Prostate gland (tissue), 2 donors: ENCODE measurements around the gene ASCL2. TPM values are rescaled to one million over a fixed set of nuclear protein-coding genes. Genes with fewer than 3 reads are reported as not detected.

Experiments
- DNase-seq: peaks from one replicate; pipeline ENCODE4 v3.0.0-alpha.2; 2019; ENCODE audit warnings: low spot score
- H3K27ac ChIP-seq, 2 donors: fragments of 200-600 bp; sonication (generic); 2 replicates each; pipeline ENCODE4 v1.5.1; 2017 to 2019
- H3K27me3 ChIP-seq: fragments of 200-600 bp; sonication (generic); replicated peaks from 2 replicates; pipeline ENCODE4 v1.5.1; 2019; ENCODE audit not compliant: insufficient read depth
- H3K36me3 ChIP-seq, 2 donors: fragments of 200-600 bp; sonication (generic); 1 replicate in 1 of 2; 2 replicates in 1 of 2; pipeline versions ENCODE4 v1.5.1 to v1.8.1; 2017 to 2019
- H3K4me1 ChIP-seq: fragments of 200-600 bp; sonication (generic); replicated peaks from 2 replicates; pipeline ENCODE4 v1.5.1; 2019
- H3K4me3 ChIP-seq, 2 donors: fragments of 200-600 bp; sonication (generic); 2 replicates each; pipeline ENCODE4 v1.5.1; 2017 to 2019
- H3K9me3 ChIP-seq: fragments of 200-600 bp; sonication (generic); 2 replicates; pipeline ENCODE4 v1.5.1; 2017
- CTCF ChIP-seq, 4 experiments: fragments of 200-600 bp in 2 of 4; fragments of 450-650 bp in 2 of 4; sonication (generic) in 2 of 4; IDR thresholded peaks; 1 replicate in 3 of 4; 2 replicates in 1 of 4; pipeline ENCODE4 v1.5.1; 2016 to 2019; ENCODE audit warnings: antibody characterized with exemption in 4 of 4, mild to moderate bottlenecking in 2 of 4, moderate library complexity in 2 of 4
- POLR2A ChIP-seq: fragments of 450-650 bp; IDR thresholded peaks from one replicate; pipeline ENCODE4 v1.6.1; 2016; ENCODE audit warnings: antibody characterized with exemption, mild to moderate bottlenecking
- POLR2AphosphoS5 ChIP-seq: sonication (generic); formaldehyde crosslinking; IDR thresholded peaks from one replicate; pipeline ENCODE4 v1.6.1; 2017; ENCODE audit warnings: antibody characterized with exemption
- WGBS: methylation state at CpG from one replicate; pipeline ENCODE4 v1.1.5; 2018; 5-methylcytosine and 5-hydroxymethylcytosine counted together
- intact Hi-C: fragments of 100-400 bp; cut with DNase I; formaldehyde crosslinking; loops from one replicate; pipeline ENCODE4 v1.14.2; 2022
- total RNA-seq, 2 donors: library from RNA; depleted of rRNA; stranded (reverse); fragments of >200 nt; gene quantifications; one replicate each; pipeline ENCODE4 v1.1.0, GENCODE V29; 2016

The ASCL2 gene
- 1 to 10 TPM; 3.9 to 7.9 TPM for total RNA-seq

GRCh38 chr11:2270322-2271076 lies at the start of gene ASCL2:
TSS of gene ASCL2 (minus strand) at chr11:2270588. CDS start at chr11:2270332, 256 bp downstream.
- TF ChIP-seq POLR2A = peak; percentile 12
- TF ChIP-seq POLR2AphosphoS5 = no peak
- Histone ChIP-seq H3K36me3 (no peaks in the 10 kb centered on the region), H3K4me3 (peak within 1 kb of the TSS; percentile 40 to 55), H3K9me3 (no peaks in the 10 kb centered on the region), H3K27ac (peak within 1 kb of the TSS; percentile 75 to 77), H3K27me3 (no peaks in the 10 kb centered on the region), H3K4me1 (peaks cover 11% of the 10 kb centered on the region)
- WGBS = 2% methylated on average over 65 of the region's 89 CpGs
- DNase-seq = no peak
- intact Hi-C loops = no loop called here

GRCh38 chr11:2319791-2320472 lies 49.5 kb upstream of the ASCL2 start:
- Histone ChIP-seq H3K9me3 (no peaks in the 10 kb centered on the region), H3K27me3 (no peaks in the 10 kb centered on the region), H3K4me3 (no peak overlapping the region), H3K36me3 (no peaks in the 10 kb centered on the region), H3K27ac (no peak overlapping the region), H3K4me1 (no peaks in the 10 kb centered on the region)
- intact Hi-C loops = loop anchor here (5.0 kb wide), 1 partner anchor 207 kb away; no protein-coding TSS in a partner anchor
- TF ChIP-seq POLR2AphosphoS5 (no peak), POLR2A (no peak), CTCF (IDR thresholded peaks at IDR 0.05) (no peak)
- no peak for DNase-seq
- WGBS = 65% methylated on average over 10 of the region's 10 CpGs

- Histone ChIP-seq H3K9me3 (no peaks in the 10 kb centered on the region), H3K4me1 (peaks cover 8% of the 10 kb centered on the region), H3K4me3 (no peak overlapping the region), H3K27ac (no peak overlapping the region), H3K36me3 (no peaks in the 10 kb centered on the region), H3K27me3 (no peaks in the 10 kb centered on the region)
- DNase-seq = no peak
- intact Hi-C loops = loop anchor here (5.0 kb wide), 1 partner anchor 209 kb away; no protein-coding TSS in a partner anchor
- whole genome bisulfite sequencing = 93% methylated on average over 7 of the region's 7 CpGs
- no peak for TF ChIP-seq POLR2A
- no peak for TF ChIP-seq POLR2AphosphoS5
- TF ChIP-seq CTCF (IDR thresholded peaks at IDR 0.05) = no peak
Observed at GRCh38 chr11:2318707-2319106, 48.3 kb upstream of the ASCL2 start.

- Histone ChIP-seq H3K27me3 (no peaks in the 10 kb centered on the region), H3K27ac (no peak overlapping the region), H3K4me1 (peaks cover 8% of the 10 kb centered on the region), H3K36me3 (no peaks in the 10 kb centered on the region), H3K4me3 (no peak overlapping the region), H3K9me3 (no peaks in the 10 kb centered on the region)
- no peak for DNase-seq
- intact Hi-C loops = loop anchor here (5.0 kb wide), 1 partner anchor 209 kb away; no protein-coding TSS in a partner anchor
- TF ChIP-seq POLR2AphosphoS5 (no peak), POLR2A (no peak), CTCF (IDR thresholded peaks at IDR 0.05) (no peak)
- WGBS = 86% methylated on average over 4 of the region's 4 CpGs
Observed at GRCh38 chr11:2318123-2318522, 47.7 kb upstream of the ASCL2 start.

- Histone ChIP-seq H3K27me3 (no peaks in the 10 kb centered on the region), H3K4me1 (peaks cover 8% of the 10 kb centered on the region), H3K27ac (no peak overlapping the region), H3K4me3 (no peak overlapping the region), H3K9me3 (no peaks in the 10 kb centered on the region), H3K36me3 (no peaks in the 10 kb centered on the region)
- no peak for DNase-seq
- intact Hi-C loops = loop anchor here (5.0 kb wide), 1 partner anchor 210 kb away; no protein-coding TSS in a partner anchor
- 91% methylated on average over 17 of the region's 17 CpGs for WGBS
- TF ChIP-seq POLR2A = no peak
- TF ChIP-seq POLR2AphosphoS5 = no peak
- TF ChIP-seq CTCF (IDR thresholded peaks at IDR 0.05) = no peak
Observed at GRCh38 chr11:2317354-2318050, 47.1 kb upstream of the ASCL2 start.
